Measurements from ENCODE around the gene KRTAP2-3. TPM values are rescaled to one million over a fixed set of nuclear protein-coding genes. Genes with fewer than 3 reads are reported as not detected.
"Not testable (repeated sequence)": the region's sequence is repeated elsewhere in the genome, so short reads cannot be mapped to it uniquely, and the experiment has no call there.

The KRTAP2-3 gene, protein sequence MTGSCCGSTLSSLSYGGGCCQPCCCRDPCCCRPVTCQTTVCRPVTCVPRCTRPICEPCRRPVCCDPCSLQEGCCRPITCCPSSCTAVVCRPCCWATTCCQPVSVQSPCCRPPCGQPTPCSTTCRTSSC
- polyA plus RNA-seq (ENCODE audit: insufficient read length in 3 of 3): not detected

DNA sequence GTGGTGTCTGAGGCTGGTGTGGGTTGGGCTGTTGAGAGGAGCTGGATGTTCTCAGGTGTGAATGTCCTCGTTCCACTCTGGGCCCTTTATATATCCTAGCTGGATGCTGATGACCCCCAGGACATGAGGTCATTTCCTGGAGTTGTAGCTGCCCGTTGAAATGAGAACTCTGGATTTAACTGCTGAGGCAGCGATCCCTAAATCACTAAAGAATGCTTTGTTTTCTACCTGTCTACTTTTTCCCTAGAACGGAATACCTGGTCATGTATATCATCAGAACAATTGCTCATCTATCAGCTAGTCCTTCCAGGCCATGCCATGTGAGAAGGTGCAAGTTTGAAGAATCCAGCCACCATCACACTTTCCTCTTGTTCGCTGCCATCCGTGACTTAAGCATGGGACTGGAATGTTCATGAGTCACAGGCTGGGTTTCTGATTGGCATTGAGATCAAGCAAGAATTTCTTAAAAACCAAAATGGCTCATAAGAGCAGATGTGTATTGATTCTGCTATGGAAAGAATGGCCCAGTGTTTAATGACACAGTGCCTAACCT is at the start of gene KRTAP2-3:
Gene KRTAP2-3, minus strand, starts transcription at position 63 of the 553 bp plus-strand sequence. CDS start 64 bp downstream, outside the sequence.
- DNase-seq (ENCODE audit: low read depth in 3 of 3, low spot score in 2 of 3): no peak

DNA sequence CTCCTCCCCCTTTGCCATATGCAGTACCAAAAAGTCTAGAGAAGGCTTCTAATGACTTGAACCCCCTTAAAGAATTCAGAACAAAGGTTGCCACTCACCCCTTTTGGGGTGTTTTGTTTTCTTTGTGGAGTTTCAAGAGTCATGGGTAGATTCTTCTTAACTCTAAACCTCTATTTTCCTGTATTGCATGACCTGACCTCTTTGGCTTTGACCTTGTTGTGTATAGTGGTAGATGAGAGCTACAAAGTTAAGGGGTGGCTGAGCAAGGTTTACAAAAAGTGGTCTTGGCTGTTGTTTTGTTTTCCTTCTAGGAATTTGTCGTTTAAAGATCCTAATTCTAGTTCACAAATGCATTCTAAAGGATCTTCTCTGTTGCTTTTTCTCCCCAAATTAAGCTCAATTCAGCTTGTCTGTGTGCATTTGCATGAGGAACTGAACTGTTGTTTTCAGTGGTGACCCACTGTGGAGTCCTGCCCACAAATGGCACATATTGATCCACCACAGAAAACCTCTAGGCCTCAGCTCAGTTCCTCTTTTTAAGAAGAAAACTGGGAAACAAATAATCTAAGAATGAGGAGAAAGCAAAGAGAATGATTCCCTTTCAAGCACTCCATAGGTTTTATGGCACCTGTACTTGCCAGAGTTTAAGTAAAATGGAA is 48.9 kb upstream of the KRTAP2-3 start:
- not testable (repeated sequence) for DNase-seq (ENCODE audit: low read depth in 3 of 3, low spot score in 2 of 3)

DNA sequence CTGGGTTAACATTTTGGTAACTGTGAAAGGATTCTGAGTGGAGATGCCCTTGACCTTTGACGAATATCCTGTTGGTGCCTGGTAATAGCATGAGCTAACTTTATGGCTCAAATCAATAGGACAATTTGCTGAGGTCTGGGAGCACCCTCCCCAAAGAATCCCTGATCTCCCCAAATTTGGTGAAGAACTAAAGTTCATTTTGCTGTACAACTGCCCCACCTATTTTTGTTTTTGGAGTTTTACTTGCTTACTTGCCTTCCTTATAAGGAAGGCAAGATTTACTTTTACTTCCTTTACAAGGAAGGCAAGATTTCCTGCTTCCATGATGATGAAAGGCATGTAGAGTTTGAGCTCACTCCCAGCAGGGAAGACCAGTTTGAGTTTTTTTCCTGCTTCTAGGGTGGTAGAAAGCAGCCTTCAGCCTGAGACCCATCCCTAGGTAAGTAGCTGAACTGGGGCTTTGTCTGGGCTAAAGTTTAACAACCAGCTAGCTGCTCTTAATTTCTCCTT is 48.1 kb upstream of the KRTAP2-3 start:
- no peak for DNase-seq (ENCODE audit: low read depth in 3 of 3, low spot score in 2 of 3)

DNA sequence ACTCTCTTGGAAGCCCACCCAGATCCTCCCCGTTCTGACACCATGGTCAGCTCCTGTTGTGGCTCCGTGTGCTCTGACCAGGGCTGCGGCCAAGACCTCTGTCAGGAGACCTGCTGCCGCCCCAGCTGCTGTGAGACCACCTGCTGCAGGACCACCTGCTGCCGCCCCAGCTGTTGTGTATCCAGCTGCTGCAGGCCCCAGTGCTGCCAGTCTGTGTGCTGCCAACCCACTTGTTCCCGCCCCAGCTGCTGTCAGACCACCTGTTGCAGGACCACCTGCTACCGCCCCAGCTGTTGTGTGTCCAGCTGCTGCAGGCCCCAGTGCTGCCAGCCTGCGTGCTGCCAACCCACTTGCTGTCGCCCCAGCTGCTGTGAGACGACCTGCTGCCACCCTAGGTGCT is 45.4 kb upstream of the KRTAP2-3 start, which contains the start of gene KRTAP4-9:
Gene KRTAP4-9, plus strand, starts transcription at position 43 of the 400 bp plus-strand sequence. Its CDS starts 0 bp downstream, at position 43.
- not testable (repeated sequence) for DNase-seq (ENCODE audit: low read depth in 3 of 3, low spot score in 2 of 3)

DNA sequence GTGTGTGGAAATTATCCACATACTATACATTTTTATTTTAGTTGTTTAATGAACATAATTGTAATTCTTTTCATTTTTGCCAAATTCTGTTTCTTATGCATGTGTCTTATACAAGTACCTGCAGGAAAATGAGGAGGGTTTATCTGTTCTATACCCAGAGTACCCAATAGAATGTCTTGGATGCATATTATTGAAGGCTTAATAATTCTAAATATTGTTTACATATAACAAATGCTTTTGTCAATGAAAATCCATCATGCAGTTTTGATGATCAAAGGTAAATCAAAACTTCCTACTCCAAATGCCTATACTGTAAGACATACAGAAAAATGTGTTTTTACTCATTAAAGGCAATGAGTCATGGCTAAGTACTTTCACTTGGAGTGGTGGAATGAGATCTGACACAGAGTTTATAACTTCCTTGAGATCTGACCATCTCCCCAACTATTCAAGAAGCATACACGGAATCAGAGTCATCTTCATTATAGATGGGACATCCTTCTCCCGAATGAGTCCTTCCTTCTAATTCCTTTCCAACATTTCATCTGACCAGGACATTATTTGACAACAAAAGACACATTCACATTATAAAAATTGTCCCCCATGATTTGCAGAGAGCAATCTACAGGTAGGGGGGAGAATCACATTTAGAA is 44.6 kb upstream of the KRTAP2-3 start:
- not testable (repeated sequence) for DNase-seq (ENCODE audit: low read depth in 3 of 3, low spot score in 2 of 3)

DNA sequence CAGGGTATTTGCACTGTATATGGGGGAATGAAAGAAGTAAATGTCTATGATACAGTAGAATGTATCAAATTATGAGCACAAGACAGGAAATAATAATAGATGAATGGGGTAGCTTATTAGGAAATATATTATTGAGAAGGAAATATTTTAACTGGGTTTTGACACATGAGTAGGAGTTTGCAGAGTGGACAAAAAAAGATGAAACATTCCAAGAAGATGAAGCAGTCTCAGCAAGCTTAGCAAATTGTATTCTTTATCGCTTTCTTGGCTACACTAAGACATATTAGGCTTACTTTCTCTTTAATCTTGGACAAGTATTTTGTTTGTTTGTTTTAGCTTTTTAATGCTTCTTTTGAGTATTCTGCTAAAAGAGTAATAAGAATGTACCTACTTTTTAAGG is 44.0 kb upstream of the KRTAP2-3 start:
- DNase-seq (ENCODE audit: low read depth in 3 of 3, low spot score in 2 of 3): no peak

DNA sequence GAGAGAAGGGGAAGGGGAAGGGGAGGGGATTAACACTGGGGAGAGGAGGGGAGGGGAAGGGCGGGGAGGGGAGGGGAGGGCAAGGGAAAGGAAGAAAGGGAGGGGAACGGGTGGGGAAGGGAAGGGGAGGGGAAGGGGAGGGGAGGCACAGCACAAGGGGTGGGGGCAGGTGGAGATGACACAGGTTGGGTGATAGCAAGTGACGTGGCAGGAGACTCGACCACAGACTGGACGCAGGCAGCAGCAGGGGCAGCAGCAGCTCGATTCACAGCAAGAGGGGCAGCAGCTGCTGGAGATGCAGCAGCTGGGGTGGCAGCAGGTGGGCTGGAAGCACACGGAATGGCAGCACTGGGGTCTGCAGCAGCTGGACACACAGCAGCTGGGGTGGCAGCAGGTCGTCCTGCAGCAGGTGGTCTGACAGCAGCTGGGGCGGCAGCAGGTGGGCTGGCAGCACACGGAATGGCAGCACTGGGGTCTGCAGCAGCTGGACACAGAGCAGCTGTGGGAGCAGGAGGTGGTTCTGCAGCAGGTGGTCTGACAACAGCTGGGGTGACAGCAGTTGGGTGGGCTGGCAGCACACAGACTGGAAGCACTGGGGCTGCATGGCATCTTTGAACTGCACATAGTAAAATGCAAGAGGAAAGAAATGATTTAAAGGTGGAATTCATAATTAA is 41.8 kb upstream of the KRTAP2-3 start, which contains the start of gene KRTAP4-16:
Gene KRTAP4-16, minus strand, starts transcription at position 624 of the 674 bp plus-strand sequence. Its CDS starts 0 bp downstream, at position 624.
- DNase-seq (ENCODE audit: low read depth in 3 of 3, low spot score in 2 of 3): no peak

DNA sequence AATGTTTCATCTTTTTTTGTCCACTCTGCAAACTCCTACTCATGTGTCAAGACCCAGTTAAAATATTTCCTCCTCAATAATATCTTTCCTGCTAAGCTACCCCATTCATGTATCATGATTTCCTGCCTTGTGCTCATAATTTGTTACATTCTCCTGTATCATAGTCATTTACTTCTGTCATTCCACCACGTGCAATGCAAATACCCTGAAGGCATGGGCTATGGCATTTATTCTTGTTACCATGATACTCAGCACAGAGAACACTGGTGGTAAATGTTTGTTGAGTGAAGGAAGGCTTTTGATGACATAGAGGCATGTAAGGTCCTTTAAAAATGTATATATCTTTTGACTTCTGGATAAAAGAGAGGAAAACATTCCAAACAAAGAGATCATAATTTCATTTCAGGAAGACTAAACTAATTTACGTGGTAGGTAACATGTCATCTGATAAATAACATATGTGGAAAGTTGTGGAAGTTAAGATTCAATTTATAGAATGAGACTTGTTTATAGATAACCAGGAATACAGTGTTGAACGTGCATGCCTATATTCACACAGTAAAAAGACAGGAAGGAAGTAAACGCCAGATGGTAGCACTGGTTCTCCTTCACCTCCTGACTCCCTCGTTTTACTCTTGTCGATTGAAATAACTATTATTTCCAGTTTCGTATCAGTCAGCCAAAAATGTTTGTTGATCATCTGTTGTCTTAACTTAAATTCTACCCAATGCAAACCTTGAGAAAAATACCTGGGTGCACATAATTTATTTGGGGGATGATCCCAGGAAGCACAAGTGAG is 40.0 kb upstream of the KRTAP2-3 start:
- not testable (repeated sequence) for DNase-seq (ENCODE audit: low read depth in 3 of 3, low spot score in 2 of 3)

DNA sequence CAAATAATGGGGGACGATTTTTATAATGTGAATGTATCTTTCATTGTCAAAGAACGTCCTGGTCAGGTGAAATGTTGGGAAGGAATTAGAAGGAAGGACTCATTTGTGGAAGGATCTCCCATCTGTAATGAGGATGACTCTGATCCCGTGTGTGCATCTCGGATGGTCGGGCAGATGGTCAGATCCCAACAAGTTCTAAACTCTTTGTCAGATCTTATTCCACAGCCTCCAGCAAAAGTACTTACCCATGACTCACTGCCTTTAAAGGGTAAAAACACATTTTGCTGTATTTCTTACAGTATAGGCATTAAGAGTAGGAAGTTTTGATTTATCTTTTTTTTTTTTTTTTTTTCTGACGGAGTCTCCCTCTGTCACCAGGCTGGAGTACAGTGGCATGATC is 38.6 kb upstream of the KRTAP2-3 start:
- no peak for DNase-seq (ENCODE audit: low read depth in 3 of 3, low spot score in 2 of 3)

DNA sequence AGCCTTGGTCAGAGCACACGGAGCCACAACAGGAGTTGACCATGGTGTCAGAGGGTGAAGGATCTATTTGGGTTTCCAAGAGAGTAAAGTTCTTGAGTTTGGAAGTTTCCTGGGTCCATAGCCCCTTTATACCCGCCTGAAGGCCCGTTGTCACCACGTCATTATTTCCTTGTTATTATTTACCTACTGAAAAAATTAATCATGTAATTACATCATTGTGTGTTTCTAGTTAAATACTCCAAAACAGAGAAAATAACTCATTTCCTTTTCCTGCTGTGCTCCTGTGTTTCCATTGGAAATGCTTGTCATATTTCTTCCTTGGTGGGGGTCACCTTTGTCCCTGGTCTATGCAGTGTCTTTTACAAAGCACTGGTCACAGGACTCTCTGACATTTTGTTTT is 38.1 kb upstream of the KRTAP2-3 start, which contains the start of gene KRTAP4-8:
Gene KRTAP4-8, minus strand, starts transcription at position 101 of the 400 bp plus-strand sequence. Its CDS starts 58 bp downstream, at position 43.
- DNase-seq (ENCODE audit: low read depth in 3 of 3, low spot score in 2 of 3): no peak

DNA sequence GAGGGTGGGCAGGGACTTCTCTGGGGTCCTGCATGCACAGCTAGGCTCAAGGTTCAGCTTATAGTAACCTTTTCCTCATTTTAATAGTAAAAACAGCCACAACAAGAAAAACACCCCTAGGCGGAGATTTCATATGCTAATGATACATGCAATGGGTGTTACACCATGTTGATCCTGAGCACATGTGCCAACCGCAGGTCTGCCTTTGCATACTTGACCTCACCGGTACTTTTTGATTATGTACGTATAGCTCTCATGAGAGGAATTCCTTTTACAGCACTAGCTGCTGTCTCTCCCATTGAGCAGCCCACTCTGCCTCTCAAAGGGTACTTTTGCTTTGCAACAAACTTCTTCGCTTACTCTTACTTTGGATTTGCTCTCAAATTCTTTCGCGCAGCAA is 36.1 kb upstream of the KRTAP2-3 start:
- DNase-seq (ENCODE audit: low read depth in 3 of 3, low spot score in 2 of 3): no peak

DNA sequence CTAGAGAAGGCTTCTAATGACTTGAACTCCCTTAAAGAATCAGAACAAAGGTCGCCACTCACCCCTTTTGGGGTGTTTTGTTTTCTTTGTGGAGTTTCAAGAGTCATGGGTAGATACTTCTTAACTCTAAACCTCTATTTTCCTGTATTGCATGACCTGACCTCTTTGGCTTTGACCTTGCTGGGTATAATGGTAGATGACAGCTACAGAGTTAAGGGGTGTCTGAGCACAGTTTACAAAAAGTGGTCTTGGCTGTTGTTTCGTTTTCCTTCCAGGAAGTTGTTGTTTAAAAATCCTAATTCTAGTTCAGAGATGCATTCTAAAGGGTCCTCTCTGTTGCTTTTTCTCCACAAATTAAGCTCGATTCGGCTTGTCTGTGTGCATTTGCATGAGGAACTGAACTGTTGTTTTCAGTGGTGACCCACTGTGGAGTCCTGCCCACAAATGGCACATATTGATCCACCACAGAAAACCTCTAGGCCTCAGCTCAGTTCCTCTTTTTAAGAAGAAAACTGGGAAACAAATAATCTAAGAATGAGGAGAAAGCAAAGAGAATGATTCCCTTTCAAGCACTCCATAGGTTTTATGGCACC is 28.9 kb upstream of the KRTAP2-3 start:
- DNase-seq (ENCODE audit: low read depth in 3 of 3, low spot score in 2 of 3): not testable (repeated sequence)

DNA sequence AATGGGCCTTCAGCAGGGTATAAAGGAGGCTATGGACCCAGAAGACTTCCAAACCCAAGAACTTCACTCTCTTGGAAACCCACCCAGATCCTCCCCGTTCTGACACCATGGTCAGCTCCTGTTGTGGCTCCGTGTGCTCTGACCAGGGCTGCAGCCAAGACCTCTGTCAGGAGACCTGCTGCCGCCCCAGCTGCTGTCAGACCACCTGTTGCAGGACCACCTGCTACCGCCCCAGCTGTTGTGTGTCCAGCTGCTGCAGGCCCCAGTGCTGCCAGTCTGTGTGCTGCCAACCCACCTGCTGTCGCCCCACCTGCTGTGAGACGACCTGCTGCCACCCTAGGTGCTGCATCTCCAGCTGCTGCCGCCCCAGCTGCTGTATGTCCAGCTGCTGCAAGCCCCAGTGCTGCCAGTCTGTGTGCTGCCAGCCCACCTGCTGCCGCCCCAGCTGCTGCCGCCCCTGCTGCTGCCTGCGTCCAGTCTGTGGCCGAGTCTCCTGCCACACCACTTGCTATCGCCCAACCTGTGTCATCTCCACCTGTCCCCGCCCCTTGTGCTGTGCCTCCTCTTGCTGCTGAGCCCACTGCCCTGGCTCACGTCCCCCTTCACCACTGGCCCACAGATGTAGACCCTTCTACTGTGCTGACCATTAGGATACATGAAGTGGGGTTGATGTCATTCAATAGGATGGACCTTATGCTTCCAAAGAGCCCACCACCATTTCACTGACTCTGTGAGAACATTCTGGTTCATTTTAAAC is 24.4 kb upstream of the KRTAP2-3 start, which contains the start of gene KRTAP4-7:
Gene KRTAP4-7, plus strand, starts transcription at position 51 of the 757 bp plus-strand sequence. Its CDS starts 57 bp downstream, at position 108.
- not testable (repeated sequence) for DNase-seq (ENCODE audit: low read depth in 3 of 3, low spot score in 2 of 3)

DNA sequence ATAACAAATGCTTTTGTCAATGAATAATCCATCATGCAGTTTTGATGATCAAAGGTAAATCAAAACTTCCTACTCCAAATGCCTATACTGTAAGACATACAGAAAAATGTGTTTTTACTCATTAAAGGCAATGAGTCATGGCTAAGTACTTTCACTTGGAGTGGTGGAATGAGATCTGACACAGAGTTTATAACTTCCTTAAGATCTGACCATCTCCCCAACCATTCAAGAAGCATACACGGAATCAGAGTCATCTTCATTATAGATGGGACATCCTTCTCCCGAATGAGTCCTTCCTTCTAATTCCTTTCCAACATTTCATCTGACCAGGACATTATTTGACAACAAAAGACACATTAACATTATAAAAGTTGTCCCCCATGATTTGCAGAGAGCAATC is 23.5 kb upstream of the KRTAP2-3 start:
- DNase-seq (ENCODE audit: low read depth in 3 of 3, low spot score in 2 of 3): not testable (repeated sequence)

DNA sequence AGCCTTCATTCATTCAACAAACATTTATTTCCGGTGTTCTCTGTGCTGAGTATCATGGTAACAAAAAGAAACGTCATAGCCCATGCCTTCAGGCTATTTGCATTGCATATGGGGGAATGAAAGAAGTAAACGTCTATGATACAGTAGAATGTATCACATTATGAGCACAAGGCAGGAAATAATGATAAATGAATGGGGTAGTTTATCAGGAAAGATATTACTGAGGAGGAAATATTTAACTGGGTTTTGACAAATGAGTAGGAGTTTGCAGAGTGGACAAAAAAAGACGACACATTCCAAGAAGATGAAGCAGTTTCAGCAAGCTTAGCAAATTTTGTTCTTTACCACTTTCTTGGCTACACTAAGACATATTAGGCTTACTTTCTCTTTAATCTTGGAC is 22.7 kb upstream of the KRTAP2-3 start:
- DNase-seq (ENCODE audit: low read depth in 3 of 3, low spot score in 2 of 3): no peak

DNA sequence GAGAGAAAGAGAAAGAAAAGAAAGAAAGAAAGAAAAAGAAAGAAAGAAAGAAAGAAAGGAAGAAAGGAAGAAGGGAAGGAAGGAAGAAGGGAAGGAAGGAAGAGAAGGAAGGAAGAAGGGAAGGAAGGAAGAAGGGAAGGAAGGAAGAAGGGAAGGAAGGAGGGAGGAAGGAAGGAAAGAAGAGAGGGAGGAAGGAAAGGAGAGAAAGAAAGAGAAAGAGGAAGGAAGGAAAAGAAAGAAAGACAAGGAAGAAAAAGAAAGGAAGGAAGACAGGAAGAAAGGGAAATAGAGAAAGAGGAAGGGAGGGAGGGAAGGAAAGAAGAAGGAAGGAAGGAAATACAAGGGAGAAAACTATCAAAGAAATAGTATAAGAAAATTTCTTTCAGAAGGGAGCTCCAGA is 16.9 kb upstream of the KRTAP2-3 start:
- DNase-seq (ENCODE audit: low read depth in 3 of 3, low spot score in 2 of 3): no peak

DNA sequence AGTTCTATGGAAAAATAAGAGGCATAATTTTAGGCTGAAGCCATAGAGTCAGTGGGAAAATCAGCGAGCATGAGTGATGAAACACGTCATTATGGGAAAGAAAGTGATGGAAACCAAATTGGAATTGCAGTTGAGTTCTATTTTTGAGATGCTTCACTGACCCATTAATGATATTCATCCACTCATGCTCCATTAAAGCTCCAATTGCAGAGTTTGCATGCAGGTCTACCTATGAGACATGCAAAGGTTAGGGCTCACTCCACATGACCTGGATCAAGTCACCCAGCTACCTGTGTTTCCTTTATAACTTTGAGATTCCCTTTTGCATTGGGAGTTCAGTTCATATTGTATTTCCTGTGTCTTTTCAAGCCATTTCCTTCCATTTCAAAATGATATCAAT is 13.8 kb upstream of the KRTAP2-3 start:
- DNase-seq (ENCODE audit: low read depth in 3 of 3, low spot score in 2 of 3): no peak

DNA sequence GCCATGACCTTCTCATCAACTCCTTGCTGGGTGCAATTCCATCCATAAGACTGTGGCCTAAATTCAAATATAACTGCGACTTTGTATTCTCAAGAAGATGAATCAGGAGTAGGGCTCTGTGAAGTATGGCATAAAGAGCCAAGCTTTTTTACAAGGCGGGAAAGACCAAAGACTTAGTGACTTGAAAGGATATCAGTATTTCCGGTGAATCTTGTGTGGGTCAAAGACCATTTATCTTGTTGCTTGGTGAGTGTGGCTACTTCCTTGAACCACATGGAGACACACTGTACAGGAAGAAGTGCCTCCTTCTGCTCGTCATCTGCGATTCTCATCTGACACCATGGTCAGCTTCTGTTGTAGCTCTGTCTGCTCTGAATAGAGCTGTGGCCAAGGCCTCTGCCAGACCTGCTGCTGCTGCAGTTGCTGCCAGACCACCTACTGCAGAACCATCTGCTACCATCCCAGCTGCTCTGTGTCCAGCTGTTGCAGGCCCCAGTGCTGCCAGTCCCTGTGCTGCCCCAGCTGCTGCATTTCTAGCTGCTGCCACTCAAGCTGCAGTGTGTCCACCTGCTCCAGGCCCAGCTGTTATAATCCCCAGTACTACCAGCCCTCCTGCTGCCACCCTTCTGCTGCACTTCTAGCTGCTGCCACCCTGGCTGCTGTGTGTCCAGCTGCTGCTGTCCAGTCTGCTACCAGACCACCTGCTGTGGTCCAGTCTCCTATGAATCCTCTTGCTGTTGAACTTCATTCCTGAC is 11.9 kb upstream of the KRTAP2-3 start:
- DNase-seq (ENCODE audit: low read depth in 3 of 3, low spot score in 2 of 3): no peak
